SK-N-SH (cell line): ENCODE measurements around the gene TFF1. TPM values are rescaled to one million over a fixed set of nuclear protein-coding genes. Genes with fewer than 3 reads are reported as not detected.

Source experiments
- CTCF ChIA-PET: fragments of 300-600, 350-600 bp; formaldehyde crosslinking; extraction: SDS; loops from one replicate; lab custom pipeline; 2021; lab: Yijun Ruan, JAX
- POLR2A ChIA-PET: fragments of 350-600 bp; sonication (Branson Sonifier 250); formaldehyde crosslinking; extraction: SDS; loops from one replicate; lab custom pipeline; 2020; ENCODE audit warnings: antibody characterized with exemption, inconsistent platforms; lab: Yijun Ruan, JAX
- DNase-seq: peaks from one replicate; pipeline ENCODE4 v3.0.0; 2012
- H2AFZ ChIP-seq: fragments of 200-600 bp; sonication (generic); 2 replicates; pipeline ENCODE4 v1.8.1; 2016; ENCODE audit warnings: antibody characterized with exemption, mild to moderate bottlenecking, low read depth
- H3F3A ChIP-seq: fragments of 200-600 bp; sonication (generic); replicated peaks from 2 replicates; pipeline ENCODE3; 2016; ENCODE audit warnings: antibody characterized with exemption, mild to moderate bottlenecking; ENCODE audit not compliant: insufficient read depth
- H3K27ac ChIP-seq, 2 experiments: fragments of 200-500 bp in 1 of 2; fragments of 200-600 bp in 1 of 2; sonication (Bioruptor generic) in 1 of 2; sonication (generic), shearing (Covaris generic) in 1 of 2; 2 replicates each; pipeline versions ENCODE4 v1.5.1 to v1.6.1; 2014 to 2016; ENCODE audit warnings: low read depth in 2 of 2, inconsistent platforms in 1 of 2, low read length in 1 of 2, mild to moderate bottlenecking in 1 of 2, mixed read lengths in 1 of 2
- H3K27me3 ChIP-seq: fragments of 200-600 bp; sonication (generic), shearing (Covaris generic); 2 replicates; pipeline ENCODE4 v1.6.1; 2016; ENCODE audit warnings: mixed run types; ENCODE audit not compliant: insufficient read depth
- H3K36me3 ChIP-seq, 2 experiments: fragments of 200-500 bp in 1 of 2; fragments of 200-600 bp in 1 of 2; sonication (Bioruptor generic) in 1 of 2; sonication (generic) in 1 of 2; replicated peaks in 1 of 2; 2 replicates each; pipeline versions ENCODE3 to v1.5.1; 2014 to 2016; ENCODE audit warnings: low read length in 1 of 2, mild to moderate bottlenecking in 1 of 2; ENCODE audit not compliant: insufficient read depth in 2 of 2, control insufficient read depth in 1 of 2
- H3K4me1 ChIP-seq, 2 experiments: fragments of 200-500 bp in 1 of 2; fragments of 200-600 bp in 1 of 2; sonication (Bioruptor generic) in 1 of 2; sonication (generic), shearing (Covaris generic) in 1 of 2; 2 replicates each; pipeline versions ENCODE4 v1.5.1 to v1.6.1; 2014 to 2016; ENCODE audit warnings: low read depth in 1 of 2, low read length in 1 of 2, mixed run types in 1 of 2; ENCODE audit not compliant: insufficient read depth in 2 of 2, control insufficient read depth in 1 of 2
- H3K4me2 ChIP-seq: fragments of 200-600 bp; sonication (generic), shearing (Covaris generic); 2 replicates; pipeline ENCODE4 v1.6.1; 2017; ENCODE audit warnings: mixed run types
- H3K4me3 ChIP-seq, 2 experiments: fragments of 200-500 bp in 1 of 2; fragments of 200-600 bp in 1 of 2; sonication (Bioruptor generic) in 1 of 2; sonication (generic), shearing (Covaris generic) in 1 of 2; 2 replicates each; pipeline versions ENCODE4 v1.5.1 to v1.8.1; 2014 to 2016; ENCODE audit warnings: low read depth in 2 of 2, inconsistent platforms in 1 of 2, low read length in 1 of 2, mild to moderate bottlenecking in 1 of 2, mixed read lengths in 1 of 2, moderate library complexity in 1 of 2
- H3K79me2 ChIP-seq: fragments of 200-600 bp; sonication (generic); 2 replicates; pipeline ENCODE4 v1.8.1; 2017; ENCODE audit warnings: mild to moderate bottlenecking; ENCODE audit not compliant: insufficient read depth
- H3K9ac ChIP-seq: fragments of 200-600 bp; sonication (generic); 2 replicates; pipeline ENCODE4 v1.6.1; 2017; ENCODE audit warnings: mixed run types
- H3K9me2 ChIP-seq: fragments of 200-600 bp; sonication (generic); 2 replicates; pipeline ENCODE4 v1.6.1; 2017; ENCODE audit warnings: mixed run types
- H3K9me3 ChIP-seq: fragments of 200-600 bp; sonication (generic); 2 replicates; pipeline ENCODE4 v1.6.1; 2017; ENCODE audit warnings: mixed run types, mild to moderate bottlenecking, moderate library complexity
- H4K20me1 ChIP-seq: fragments of 200-600 bp; sonication (generic); 2 replicates; pipeline ENCODE4 v1.6.1; 2017; ENCODE audit warnings: mild to moderate bottlenecking, mixed run types; ENCODE audit not compliant: insufficient read depth
- EP300 ChIP-seq, 2 experiments: IDR thresholded peaks; 2 replicates each; pipeline versions ENCODE4 v1.4.0 to v1.6.1; 2012; ENCODE audit warnings: borderline replicate concordance in 1 of 2, low read depth in 1 of 2, low read length in 1 of 2
- EZH2phosphoT487 ChIP-seq: fragments of 200-600 bp; sonication (generic); IDR thresholded peaks from 2 replicates; pipeline ENCODE4 v1.6.1; 2017; ENCODE audit warnings: low read depth, mixed run types, mild to moderate bottlenecking, antibody characterized with exemption, moderate library complexity, borderline replicate concordance
- FOXJ3 ChIP-seq: sonication (generic); formaldehyde crosslinking; IDR thresholded peaks from 2 replicates; pipeline ENCODE4 v1.5.1; 2020; ENCODE audit warnings: mild to moderate bottlenecking, missing genetic modification reagents
- GATA2 ChIP-seq: sonication (generic); formaldehyde crosslinking; IDR thresholded peaks from 2 replicates; pipeline ENCODE4 v1.5.0; 2020; ENCODE audit warnings: mild to moderate bottlenecking, missing genetic modification reagents
- JUND ChIP-seq: IDR thresholded peaks from 2 replicates; pipeline ENCODE4 v1.4.0; 2012
- MEF2A ChIP-seq: IDR thresholded peaks from 2 replicates; pipeline ENCODE4 v1.4.0; 2012; ENCODE audit warnings: low read depth, borderline replicate concordance
- NRF1 ChIP-seq: IDR thresholded peaks from 2 replicates; pipeline ENCODE4 v1.6.1; 2012; ENCODE audit warnings: low read depth, mild to moderate bottlenecking, low read length
- POLR2AphosphoS5 ChIP-seq: IDR thresholded peaks from 2 replicates; pipeline ENCODE4 v1.6.1; 2012; ENCODE audit warnings: low read depth, low read length
- RAD21 ChIP-seq: IDR thresholded peaks from 2 replicates; pipeline ENCODE4 v1.6.1; 2012; ENCODE audit warnings: mild to moderate bottlenecking, low read length
- RFX5 ChIP-seq: IDR thresholded peaks from 2 replicates; pipeline ENCODE4 v1.6.1; 2012; ENCODE audit warnings: mild to moderate bottlenecking, improper control_type of control experiment, low read length
- SIN3A ChIP-seq: IDR thresholded peaks from 2 replicates; pipeline ENCODE4 v1.6.1; 2012; ENCODE audit warnings: low read depth, mild to moderate bottlenecking, low read length, moderate library complexity, borderline replicate concordance
- SMC3 ChIP-seq: IDR thresholded peaks from 2 replicates; pipeline ENCODE4 v1.6.1; 2012; ENCODE audit warnings: low read depth, low read length, improper control_type of control experiment
- TAF1 ChIP-seq: IDR thresholded peaks from 2 replicates; pipeline ENCODE4 v1.6.1; 2012; ENCODE audit warnings: low read depth, mild to moderate bottlenecking, low read length, moderate library complexity, borderline replicate concordance
- TCF12 ChIP-seq: IDR thresholded peaks from 2 replicates; pipeline ENCODE4 v1.4.0; 2012
- TEAD4 ChIP-seq: IDR thresholded peaks from 2 replicates; pipeline ENCODE4 v1.4.0; 2012; ENCODE audit warnings: mild to moderate bottlenecking, borderline replicate concordance; ENCODE audit not compliant: insufficient read depth
- WGBS: methylation state at CpG from one replicate; pipeline ENCODE4 v1.1.6; 2017; ENCODE audit warnings: low lambda C conversion rate; 5-methylcytosine and 5-hydroxymethylcytosine counted together
- polyA plus RNA-seq, 3 experiments: library from polyadenylated mRNA; depleted of rRNA; stranded (reverse); fragments of >200 nt; gene quantifications; 2 replicates each; pipeline ENCODE4 v1.2.3, GENCODE V29; 2012
- TF ChIP-seq, protein P1 (sequence below): IDR thresholded peaks from 2 replicates; pipeline ENCODE4; 2012
- TF ChIP-seq, protein P2 (sequence below): fragments of 150-350 bp; IDR thresholded peaks from 2 replicates; pipeline ENCODE4 v1.6.1; 2017; ENCODE audit warnings: antibody characterized with exemption, low read length, low read depth, borderline replicate concordance
- TF ChIP-seq, protein P3 (sequence below): IDR thresholded peaks from 2 replicates; pipeline ENCODE4 v1.4.0; 2012; ENCODE audit warnings: low read depth, borderline replicate concordance
- TF ChIP-seq, protein P4 (sequence below): IDR thresholded peaks from 2 replicates; pipeline ENCODE4 v1.4.0; 2012; ENCODE audit warnings: low read depth
- TF ChIP-seq, protein P5 (sequence below): IDR thresholded peaks from 2 replicates; pipeline ENCODE4 v1.6.1; 2012; ENCODE audit warnings: mild to moderate bottlenecking, low read depth, low read length, moderate library complexity

TFF1 gene
- polyA plus RNA-seq, 1 of the 3 experiments (the other 2 are of a cell fraction), result not detected

DNA sequence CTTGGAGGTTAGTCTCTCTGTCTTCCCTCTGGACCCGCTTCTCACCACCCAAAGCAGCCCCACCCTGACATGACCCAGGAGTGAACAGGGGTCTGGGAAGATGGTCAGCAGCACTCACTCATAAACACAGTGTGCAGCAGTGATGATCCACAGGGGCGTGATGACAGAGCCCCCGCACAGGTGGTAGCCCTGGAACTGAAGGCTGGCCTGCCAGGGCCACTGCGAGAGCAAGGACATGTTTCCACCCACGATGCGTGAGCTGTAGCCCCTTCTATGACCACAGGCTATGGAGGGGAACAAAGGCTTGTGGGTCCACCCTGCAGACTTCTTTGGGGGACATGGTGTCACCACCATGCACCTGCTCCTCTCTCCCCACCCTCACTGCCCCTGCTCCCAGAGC lies 16.6 kb upstream of the TFF1 start:
- CTCF ChIA-PET, result no interaction called here
- no peaks in the 10 kb centered on the region for H3K79me2 ChIP-seq
- H3K27me3 ChIP-seq, result no peaks in the 10 kb centered on the region
- WGBS, result 8% methylated on average over 4 of the region's 6 CpGs
- H3K9me3 ChIP-seq, result no peaks in the 10 kb centered on the region
- H3K4me1 ChIP-seq, result no peaks in the 10 kb centered on the region
- H3F3A ChIP-seq, result no peaks in the 10 kb centered on the region
- no peak overlapping the region for H3K4me3 ChIP-seq
- no peak overlapping the region for H2AFZ ChIP-seq
- TF ChIP-seq NRF1, result no peak
- TF ChIP-seq GATA2, result no peak
- TF ChIP-seq, protein P1, sequence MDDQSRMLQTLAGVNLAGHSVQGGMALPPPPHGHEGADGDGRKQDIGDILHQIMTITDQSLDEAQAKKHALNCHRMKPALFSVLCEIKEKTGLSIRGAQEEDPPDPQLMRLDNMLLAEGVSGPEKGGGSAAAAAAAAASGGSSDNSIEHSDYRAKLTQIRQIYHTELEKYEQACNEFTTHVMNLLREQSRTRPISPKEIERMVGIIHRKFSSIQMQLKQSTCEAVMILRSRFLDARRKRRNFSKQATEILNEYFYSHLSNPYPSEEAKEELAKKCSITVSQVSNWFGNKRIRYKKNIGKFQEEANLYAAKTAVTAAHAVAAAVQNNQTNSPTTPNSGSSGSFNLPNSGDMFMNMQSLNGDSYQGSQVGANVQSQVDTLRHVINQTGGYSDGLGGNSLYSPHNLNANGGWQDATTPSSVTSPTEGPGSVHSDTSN, result no peak
- no peak for TF ChIP-seq POLR2AphosphoS5
- TF ChIP-seq SIN3A, result no peak
- no peak for TF ChIP-seq FOXJ3 (CRISPR knock-in tag)
- no peak for TF ChIP-seq SMC3
- no peak for TF ChIP-seq EZH2phosphoT487
- no peak for TF ChIP-seq EP300 (IDR thresholded peaks at IDR 0.05; ENCODE audit: borderline replicate concordance in 1 of 2, low read depth in 1 of 2, low read length in 1 of 2)
- TF ChIP-seq, protein P2, sequence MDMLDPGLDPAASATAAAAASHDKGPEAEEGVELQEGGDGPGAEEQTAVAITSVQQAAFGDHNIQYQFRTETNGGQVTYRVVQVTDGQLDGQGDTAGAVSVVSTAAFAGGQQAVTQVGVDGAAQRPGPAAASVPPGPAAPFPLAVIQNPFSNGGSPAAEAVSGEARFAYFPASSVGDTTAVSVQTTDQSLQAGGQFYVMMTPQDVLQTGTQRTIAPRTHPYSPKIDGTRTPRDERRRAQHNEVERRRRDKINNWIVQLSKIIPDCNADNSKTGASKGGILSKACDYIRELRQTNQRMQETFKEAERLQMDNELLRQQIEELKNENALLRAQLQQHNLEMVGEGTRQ, result no peak
- TF ChIP-seq, protein P3, sequence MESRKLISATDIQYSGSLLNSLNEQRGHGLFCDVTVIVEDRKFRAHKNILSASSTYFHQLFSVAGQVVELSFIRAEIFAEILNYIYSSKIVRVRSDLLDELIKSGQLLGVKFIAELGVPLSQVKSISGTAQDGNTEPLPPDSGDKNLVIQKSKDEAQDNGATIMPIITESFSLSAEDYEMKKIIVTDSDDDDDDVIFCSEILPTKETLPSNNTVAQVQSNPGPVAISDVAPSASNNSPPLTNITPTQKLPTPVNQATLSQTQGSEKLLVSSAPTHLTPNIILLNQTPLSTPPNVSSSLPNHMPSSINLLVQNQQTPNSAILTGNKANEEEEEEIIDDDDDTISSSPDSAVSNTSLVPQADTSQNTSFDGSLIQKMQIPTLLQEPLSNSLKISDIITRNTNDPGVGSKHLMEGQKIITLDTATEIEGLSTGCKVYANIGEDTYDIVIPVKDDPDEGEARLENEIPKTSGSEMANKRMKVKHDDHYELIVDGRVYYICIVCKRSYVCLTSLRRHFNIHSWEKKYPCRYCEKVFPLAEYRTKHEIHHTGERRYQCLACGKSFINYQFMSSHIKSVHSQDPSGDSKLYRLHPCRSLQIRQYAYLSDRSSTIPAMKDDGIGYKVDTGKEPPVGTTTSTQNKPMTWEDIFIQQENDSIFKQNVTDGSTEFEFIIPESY, result no peak
- no peak for TF ChIP-seq RFX5
- TF ChIP-seq, protein P4, sequence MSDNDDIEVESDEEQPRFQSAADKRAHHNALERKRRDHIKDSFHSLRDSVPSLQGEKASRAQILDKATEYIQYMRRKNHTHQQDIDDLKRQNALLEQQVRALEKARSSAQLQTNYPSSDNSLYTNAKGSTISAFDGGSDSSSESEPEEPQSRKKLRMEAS, result no peak
- no peak for TF ChIP-seq RAD21
- no peak for TF ChIP-seq TCF12
- TF ChIP-seq JUND, result no peak
- TF ChIP-seq TAF1, result no peak
- no peak for TF ChIP-seq MEF2A
- no peak for TF ChIP-seq TEAD4
- TF ChIP-seq, protein P5, sequence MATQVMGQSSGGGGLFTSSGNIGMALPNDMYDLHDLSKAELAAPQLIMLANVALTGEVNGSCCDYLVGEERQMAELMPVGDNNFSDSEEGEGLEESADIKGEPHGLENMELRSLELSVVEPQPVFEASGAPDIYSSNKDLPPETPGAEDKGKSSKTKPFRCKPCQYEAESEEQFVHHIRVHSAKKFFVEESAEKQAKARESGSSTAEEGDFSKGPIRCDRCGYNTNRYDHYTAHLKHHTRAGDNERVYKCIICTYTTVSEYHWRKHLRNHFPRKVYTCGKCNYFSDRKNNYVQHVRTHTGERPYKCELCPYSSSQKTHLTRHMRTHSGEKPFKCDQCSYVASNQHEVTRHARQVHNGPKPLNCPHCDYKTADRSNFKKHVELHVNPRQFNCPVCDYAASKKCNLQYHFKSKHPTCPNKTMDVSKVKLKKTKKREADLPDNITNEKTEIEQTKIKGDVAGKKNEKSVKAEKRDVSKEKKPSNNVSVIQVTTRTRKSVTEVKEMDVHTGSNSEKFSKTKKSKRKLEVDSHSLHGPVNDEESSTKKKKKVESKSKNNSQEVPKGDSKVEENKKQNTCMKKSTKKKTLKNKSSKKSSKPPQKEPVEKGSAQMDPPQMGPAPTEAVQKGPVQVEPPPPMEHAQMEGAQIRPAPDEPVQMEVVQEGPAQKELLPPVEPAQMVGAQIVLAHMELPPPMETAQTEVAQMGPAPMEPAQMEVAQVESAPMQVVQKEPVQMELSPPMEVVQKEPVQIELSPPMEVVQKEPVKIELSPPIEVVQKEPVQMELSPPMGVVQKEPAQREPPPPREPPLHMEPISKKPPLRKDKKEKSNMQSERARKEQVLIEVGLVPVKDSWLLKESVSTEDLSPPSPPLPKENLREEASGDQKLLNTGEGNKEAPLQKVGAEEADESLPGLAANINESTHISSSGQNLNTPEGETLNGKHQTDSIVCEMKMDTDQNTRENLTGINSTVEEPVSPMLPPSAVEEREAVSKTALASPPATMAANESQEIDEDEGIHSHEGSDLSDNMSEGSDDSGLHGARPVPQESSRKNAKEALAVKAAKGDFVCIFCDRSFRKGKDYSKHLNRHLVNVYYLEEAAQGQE, result no peak
- no peaks in the 10 kb centered on the region for H3K36me3 ChIP-seq
- H3K4me2 ChIP-seq, result no peak overlapping the region
- H4K20me1 ChIP-seq, result no peaks in the 10 kb centered on the region
- DNase-seq, result no peak
- no peak overlapping the region for H3K27ac ChIP-seq
- no peak overlapping the region for H3K9ac ChIP-seq
- POLR2A ChIA-PET, result no interaction called here
- H3K9me2 ChIP-seq, result no peaks in the 10 kb centered on the region
